NB4 (cell line): ENCODE results near the gene B4GALT5.
"Not testable (repeated sequence)": the region's sequence is repeated elsewhere in the genome, so short reads cannot be mapped to it uniquely, and the experiment has no call there.

Source experiments
- DNase-seq: peaks from one replicate; pipeline ENCODE4 v3.0.0; 2010; ENCODE audit warnings: low read depth
- H3K4me3 ChIP-seq: one replicate; pipeline ENCODE4 v1.5.1; 2011; ENCODE audit warnings: mild to moderate bottlenecking, low read depth, low read length, moderate library complexity
- MAX ChIP-seq: IDR thresholded peaks from 2 replicates; pipeline ENCODE4 v1.6.1; 2011; ENCODE audit warnings: low read depth, low read length
- MYC ChIP-seq: IDR thresholded peaks from 2 replicates; pipeline ENCODE4 v1.6.1; 2011; ENCODE audit warnings: low read depth, low read length
- POLR2A ChIP-seq: IDR thresholded peaks from 2 replicates; pipeline ENCODE4 v1.6.1; 2011; ENCODE audit warnings: mild to moderate bottlenecking; ENCODE audit not compliant: insufficient read length; ENCODE audit errors: extremely low read depth
- TF ChIP-seq, protein P1 (sequence below): IDR thresholded peaks from one replicate; pipeline ENCODE4 v1.5.1; 2012; ENCODE audit warnings: low read depth, low read length

B4GALT5 gene

DNA sequence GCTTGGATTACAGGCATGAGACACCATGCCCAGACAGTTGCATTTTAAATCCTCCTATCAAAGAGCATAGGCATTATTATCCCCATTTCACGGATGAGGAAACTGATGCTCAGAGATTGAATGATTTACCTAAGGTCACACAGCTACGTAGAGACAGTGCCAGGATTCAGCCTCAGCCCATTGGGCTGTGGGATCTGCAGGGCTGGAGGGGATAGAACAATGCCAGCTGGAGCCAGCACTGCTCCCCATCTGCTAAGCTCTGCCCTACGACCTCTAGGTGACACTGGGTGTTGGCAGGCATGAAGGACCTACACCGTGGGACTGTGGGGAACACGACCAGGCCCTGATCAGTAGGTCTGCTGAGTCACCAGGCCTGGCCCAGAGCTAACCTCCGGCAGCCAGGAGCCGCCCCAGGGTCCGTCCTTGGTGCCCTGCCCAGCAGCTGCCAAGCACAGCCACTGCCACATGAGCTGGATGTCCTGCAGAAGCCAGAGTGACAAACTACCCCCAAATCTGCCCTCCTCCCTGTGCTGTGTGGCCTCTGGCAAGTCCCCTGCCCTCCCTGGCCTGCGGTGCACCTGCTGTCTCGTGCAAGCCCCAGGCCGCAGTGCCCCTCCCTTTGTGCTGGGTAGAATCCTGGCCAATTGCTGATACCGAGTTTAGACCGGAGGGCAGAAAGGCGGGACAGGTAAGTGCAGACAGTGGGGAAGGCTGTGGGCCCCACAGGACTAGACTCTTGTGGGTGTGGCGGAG, 98.1 kb downstream of the B4GALT5 start:
- H3K4me3 ChIP-seq, result no peak overlapping the region
- no peak for DNase-seq
- no peak for TF ChIP-seq MAX
- TF ChIP-seq, protein P1, sequence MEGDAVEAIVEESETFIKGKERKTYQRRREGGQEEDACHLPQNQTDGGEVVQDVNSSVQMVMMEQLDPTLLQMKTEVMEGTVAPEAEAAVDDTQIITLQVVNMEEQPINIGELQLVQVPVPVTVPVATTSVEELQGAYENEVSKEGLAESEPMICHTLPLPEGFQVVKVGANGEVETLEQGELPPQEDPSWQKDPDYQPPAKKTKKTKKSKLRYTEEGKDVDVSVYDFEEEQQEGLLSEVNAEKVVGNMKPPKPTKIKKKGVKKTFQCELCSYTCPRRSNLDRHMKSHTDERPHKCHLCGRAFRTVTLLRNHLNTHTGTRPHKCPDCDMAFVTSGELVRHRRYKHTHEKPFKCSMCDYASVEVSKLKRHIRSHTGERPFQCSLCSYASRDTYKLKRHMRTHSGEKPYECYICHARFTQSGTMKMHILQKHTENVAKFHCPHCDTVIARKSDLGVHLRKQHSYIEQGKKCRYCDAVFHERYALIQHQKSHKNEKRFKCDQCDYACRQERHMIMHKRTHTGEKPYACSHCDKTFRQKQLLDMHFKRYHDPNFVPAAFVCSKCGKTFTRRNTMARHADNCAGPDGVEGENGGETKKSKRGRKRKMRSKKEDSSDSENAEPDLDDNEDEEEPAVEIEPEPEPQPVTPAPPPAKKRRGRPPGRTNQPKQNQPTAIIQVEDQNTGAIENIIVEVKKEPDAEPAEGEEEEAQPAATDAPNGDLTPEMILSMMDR, result no peak
- no peak for TF ChIP-seq POLR2A
- TF ChIP-seq MYC, result no peak

GRCh38 chr20:49615051-49615400, 98.7 kb downstream of the B4GALT5 start:
- not testable (repeated sequence) for H3K4me3 ChIP-seq, DNase-seq

DNA sequence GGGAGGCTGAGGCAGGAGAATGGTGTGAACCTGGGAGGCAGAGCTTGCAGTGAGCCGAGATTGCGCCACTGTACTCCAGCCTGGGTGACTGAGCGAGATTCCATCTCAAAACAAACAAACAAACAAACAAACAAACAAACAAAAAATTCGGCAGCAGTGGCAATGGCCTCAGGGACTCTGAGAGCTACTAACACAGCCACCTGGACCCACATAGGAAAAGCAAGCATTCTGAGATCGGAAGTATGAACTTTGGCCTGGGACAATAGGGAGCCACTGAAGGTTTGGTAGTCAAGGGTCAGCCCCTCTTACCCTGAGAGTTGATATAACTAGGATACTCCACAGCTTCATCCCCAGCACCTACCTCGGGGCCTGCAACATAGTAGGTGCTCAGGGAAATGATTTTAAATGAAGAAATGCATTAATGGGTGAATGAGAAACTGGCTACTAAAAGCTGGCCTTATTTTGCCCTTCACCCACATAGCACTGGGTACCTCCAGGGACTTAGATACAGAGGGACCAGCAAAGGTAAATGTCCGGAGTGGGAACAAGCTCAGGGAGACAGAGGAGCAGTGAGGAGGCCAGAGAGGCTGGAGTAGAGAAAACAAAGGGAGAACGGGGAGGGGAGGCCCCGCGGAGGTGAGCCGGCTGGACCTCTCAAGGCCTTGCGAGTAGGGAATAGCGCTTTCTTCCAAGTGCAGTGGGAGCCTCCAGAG, 99.2 kb downstream of the B4GALT5 start:
- TF ChIP-seq MAX, result no peak
- TF ChIP-seq MYC, result no peak
- TF ChIP-seq, protein P1, result no peak
- TF ChIP-seq POLR2A, result no peak
- no peak for DNase-seq
- H3K4me3 ChIP-seq, result no peak overlapping the region

DNA sequence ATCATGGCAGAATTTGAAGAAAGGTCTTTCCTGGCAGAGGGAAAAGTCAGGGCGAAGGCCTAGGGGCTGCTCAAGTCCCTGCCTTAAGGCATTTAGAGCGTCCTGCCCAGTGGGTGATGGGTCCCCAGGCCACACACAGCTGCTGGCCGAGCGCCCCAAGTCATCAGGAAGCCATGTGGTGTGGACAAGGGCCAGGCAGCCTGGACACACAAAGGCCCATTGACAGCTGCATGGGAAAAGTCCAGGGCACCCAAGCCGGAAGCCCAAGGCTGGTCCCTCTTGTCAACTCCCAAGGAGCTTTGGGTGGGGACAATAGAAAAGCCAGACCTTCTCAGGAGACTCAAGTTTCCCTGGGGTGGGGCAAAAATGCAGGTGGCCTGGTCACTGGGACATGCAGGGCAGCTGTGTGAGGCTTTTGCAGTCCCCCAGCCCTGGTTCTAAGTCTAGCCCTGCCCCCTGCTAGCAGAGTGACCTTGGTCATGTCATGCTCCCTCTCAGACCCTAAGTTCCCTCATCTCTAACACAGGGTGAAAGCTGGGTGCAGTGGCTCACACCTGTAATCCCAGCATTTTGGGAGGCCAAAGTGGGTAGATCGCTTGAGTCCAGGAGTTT, 101.4 kb downstream of the B4GALT5 start:
- H3K4me3 ChIP-seq, result no peak overlapping the region
- no peak for TF ChIP-seq MYC
- TF ChIP-seq MAX, result no peak
- TF ChIP-seq, protein P1, result no peak
- TF ChIP-seq POLR2A, result no peak
- DNase-seq, result no peak

DNA sequence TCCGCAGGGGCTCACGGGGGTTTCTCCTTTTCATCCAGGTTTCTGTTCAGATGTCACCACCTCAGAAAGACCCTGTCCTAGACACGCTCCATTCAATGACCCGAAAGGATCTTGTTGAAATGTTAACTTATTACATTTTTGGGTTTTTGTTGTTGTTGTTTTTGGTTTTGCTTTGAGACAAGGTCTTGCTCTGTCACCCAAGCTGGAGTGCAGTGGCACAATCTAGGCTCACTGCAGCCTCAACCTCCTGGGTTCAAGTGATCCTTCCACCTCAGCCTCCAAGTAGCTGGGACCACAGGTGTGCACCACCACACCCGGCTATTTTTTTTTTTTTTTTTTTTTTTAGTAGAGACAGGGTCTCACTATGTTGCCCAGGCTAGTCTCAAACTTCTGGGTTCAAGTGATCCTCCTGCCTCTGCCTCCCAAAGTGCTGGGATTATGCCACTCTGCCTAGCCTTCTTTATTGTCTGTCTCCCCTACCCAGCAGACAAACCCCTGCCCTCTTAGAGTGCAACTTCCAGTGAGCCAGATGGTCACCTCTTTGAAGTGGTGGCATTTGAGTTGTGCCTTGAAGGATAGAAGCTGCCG, 102.0 kb downstream of the B4GALT5 start:
- DNase-seq, H3K4me3 ChIP-seq: not testable (repeated sequence)

DNA sequence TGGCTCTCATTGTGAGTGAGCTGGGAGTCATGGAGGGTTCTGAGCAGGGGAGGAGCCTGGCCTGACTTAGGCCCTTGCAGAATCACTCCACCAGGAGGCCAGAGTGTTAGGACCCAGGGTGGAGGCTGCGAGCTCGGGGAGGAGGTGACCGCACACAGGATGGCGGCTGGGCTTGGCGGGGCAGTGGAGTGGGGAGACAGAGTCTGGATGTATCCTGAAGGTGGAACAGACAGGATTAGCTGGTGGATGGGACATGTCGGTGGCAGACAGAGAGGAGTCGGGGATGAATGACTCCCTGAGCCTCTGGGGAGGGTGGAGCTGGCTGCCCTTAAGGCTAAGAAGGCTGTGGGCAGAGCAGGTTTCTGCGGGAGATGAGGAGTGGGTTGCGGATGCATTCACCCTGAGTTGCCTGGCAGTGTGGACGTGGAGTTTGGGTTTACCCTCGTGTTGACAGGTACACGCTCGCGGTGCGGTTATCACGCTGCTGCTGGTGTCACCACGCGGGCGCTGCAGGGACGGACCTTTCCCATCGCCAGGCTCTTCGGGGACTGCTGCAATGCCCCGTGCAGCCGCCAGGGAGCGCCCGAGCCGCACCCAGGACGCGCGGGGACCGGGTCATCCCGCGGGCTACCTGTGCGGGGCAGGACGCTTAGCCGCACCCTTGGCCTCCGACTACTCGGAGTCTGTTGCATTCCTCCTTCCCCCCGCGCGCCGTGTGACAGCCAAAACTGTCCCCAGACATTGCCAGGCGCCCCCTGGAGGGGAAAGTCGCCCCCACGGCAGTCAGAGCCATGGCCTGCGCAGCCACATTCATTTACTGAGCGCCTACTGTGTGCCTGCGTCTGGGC, 102.8 kb downstream of the B4GALT5 start:
- TF ChIP-seq MAX (peak; percentile 68), MYC (peak; percentile 63), POLR2A (no peak)
- TF ChIP-seq, protein P1, result peak; percentile 90
- DNase-seq, result peak; percentile 90
- H3K4me3 ChIP-seq, result no peak overlapping the region
